GM06990 (cell line): ENCODE results near the gene ADAMTS14.
"Not testable (repeated sequence)": the region's sequence is repeated elsewhere in the genome, so short reads cannot be mapped to it uniquely, and the experiment has no call there.

Experiments
- DNase-seq: peaks from one replicate; pipeline ENCODE4 v3.0.0-alpha.2; 2011; ENCODE audit not compliant: insufficient read length; ENCODE audit errors: extremely low read depth
- H3K27me3 ChIP-seq: replicated peaks from 2 replicates; pipeline ENCODE4 v1.6.0; 2011; ENCODE audit warnings: low read length; ENCODE audit not compliant: control insufficient read depth, insufficient read depth
- H3K36me3 ChIP-seq: 2 replicates; pipeline ENCODE4 v1.5.1; 2011; ENCODE audit warnings: low read length; ENCODE audit not compliant: control insufficient read depth, insufficient read depth
- H3K4me3 ChIP-seq: replicated peaks from 2 replicates; pipeline ENCODE4 v1.5.1; 2011; ENCODE audit warnings: low read depth, mild to moderate bottlenecking, control low read depth, low read length
- TF ChIP-seq, protein P1 (sequence below): IDR thresholded peaks from 2 replicates; pipeline ENCODE4 v1.5.1; 2011; ENCODE audit warnings: low read length, control low read depth, mild to moderate bottlenecking, inconsistent platforms; ENCODE audit not compliant: insufficient read depth, poor library complexity, severe bottlenecking

Gene ADAMTS14

DNA sequence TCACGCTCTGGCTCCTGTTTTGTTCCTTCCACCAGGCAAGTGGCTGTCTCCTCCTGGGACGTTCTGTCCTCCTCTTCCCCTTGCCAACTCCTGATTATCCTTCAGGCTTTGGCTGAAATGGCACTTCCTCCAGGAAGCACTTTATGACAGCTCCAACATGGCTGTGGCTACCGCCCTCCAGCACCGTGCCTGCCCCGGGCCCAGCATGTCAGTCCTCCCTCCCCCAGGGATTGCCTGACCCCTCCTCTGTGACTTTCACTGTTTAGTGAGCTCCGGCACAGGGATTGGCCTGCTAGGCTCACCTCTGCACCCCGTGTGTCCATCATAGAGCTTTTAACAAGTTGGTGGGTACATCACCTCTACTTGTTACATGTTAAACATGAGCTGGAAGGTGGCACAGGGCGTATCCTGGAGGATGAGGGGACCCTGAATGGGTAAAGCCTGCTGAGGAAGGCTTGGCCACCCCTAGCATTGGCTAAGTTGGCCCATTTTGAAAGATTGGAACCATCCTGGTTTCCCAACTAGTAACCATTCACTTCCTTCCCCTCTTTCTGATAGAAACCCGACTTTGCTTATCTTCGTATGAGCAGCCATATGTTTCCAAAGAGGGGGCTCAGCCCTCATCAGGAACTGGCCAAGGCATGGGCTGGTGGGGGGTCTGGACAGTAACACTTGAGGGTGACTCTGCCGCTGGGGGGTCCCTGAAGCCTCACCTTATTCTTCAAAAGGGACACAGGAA, 10.5 kb upstream of the ADAMTS14 start:
- Histone ChIP-seq H3K27me3 (no peaks in the 10 kb centered on the region), H3K36me3 (no peaks in the 10 kb centered on the region), H3K4me3 (no peak overlapping the region)
- TF ChIP-seq, protein P1, sequence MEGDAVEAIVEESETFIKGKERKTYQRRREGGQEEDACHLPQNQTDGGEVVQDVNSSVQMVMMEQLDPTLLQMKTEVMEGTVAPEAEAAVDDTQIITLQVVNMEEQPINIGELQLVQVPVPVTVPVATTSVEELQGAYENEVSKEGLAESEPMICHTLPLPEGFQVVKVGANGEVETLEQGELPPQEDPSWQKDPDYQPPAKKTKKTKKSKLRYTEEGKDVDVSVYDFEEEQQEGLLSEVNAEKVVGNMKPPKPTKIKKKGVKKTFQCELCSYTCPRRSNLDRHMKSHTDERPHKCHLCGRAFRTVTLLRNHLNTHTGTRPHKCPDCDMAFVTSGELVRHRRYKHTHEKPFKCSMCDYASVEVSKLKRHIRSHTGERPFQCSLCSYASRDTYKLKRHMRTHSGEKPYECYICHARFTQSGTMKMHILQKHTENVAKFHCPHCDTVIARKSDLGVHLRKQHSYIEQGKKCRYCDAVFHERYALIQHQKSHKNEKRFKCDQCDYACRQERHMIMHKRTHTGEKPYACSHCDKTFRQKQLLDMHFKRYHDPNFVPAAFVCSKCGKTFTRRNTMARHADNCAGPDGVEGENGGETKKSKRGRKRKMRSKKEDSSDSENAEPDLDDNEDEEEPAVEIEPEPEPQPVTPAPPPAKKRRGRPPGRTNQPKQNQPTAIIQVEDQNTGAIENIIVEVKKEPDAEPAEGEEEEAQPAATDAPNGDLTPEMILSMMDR: no peak
- DNase-seq: no peak

DNA sequence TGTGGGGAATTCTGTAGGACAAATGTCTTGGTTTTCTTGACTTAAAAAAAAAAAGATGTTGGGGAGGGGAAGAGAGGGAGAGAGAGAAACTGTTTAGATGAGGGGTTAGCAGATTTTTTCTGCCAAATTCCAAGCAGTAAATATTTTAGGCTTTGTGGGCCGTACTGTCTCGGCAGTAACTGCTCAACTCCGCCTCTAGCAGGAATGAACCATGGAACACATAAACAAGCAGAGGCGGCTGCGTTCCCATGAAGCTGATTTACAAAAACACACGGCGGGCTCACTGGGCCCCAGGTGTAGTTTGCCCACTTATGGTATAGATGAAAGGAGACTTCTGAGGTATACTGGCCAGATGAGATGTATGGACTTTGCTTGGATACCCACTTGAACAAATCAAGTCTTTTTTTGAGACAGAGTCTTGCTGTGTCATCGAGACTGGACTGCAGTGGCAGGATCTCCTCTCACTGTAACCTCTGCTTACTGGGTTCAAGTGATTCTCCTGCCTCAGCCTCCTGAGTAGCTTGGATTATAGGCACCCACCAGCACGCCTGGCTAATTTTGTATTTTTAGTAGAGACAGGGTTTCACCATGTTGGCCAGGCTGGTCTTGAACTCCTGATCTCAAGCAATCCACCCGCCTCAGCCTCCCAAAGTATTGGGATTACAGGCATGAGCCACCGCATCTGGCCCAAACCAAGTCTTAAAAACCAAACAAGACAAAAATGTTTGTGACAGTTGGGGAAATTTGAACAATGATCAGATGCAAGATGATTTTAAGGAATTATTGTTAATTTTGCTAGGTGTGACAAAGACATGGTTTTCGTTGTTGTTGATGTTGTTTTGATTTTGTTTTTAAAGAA, 9.7 kb upstream of the ADAMTS14 start:
- no peak for DNase-seq
- Histone ChIP-seq H3K4me3 (no peak overlapping the region), H3K36me3 (no peaks in the 10 kb centered on the region), H3K27me3 (no peaks in the 10 kb centered on the region)
- TF ChIP-seq, protein P1: no peak

DNA sequence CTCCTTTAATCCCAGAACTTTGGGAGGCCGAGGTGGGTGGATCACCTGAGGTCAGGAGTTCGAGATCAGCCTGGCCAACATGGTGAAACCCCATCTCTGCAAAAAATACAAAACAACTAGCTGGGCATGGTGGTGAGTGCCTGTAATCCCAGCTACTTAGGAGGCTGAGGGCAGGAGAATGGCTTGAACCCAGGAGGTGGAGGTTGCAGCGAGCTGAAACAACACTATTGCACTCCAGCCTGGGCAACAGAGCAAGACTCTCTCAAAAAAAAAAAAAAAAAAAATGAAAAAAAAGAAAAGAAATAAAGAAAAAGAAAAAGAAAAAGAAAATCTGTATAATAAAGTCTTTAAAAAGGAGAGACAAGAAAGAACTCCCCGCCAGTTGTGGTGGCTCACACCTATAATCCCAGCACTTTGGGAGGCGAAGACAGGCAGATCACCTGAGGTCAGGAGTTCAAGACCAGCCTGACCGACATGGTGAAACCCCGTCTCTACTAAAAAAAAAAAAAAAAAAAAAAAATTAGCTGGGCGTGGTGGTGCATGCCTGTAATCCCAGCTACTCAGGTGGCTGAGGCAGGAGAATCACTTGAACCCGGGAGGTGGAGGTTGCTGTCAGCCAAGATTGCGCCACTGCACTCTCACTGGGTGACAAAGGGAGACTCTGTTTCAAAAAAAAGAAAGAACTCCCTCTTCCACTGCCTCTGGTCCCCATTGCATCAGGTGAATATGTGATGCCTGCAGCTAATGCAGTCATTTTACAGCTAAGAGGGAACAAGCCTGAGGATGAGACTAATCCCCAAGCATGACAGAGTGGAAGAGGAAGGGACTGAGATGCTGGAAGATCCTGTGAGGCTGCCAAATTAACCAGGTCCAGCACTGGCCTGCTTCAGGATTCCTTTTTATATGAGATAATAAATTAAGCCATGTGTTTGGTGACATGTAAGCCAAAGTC, 8.6 kb upstream of the ADAMTS14 start:
- H3K4me3 ChIP-seq, H3K36me3 ChIP-seq, H3K27me3 ChIP-seq, DNase-seq: not testable (repeated sequence)

DNA sequence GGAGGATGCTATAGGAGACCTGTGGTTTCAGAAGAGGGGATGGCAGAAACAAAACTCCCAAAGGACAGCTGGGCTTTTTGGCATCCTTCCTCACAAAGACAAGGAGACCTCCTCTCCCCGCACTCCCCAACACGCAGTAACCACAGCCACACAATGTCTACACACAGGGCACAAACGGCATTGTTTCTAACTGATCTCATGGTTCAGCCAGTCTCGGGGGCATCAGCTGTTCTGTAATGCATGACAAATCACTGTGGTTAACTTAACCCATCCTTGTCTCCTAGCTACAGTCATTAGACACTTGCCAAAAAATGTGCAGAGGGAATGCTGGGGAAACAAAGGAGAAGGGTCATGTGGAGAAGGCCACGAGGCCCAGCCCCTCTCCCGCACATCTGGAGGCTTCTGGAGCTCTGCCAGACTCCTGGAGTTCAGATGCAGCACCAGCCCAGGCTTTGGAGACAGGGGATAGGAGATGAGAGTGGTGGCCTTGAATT, 7.6 kb upstream of the ADAMTS14 start:
- H3K4me3 ChIP-seq: no peak overlapping the region

DNA sequence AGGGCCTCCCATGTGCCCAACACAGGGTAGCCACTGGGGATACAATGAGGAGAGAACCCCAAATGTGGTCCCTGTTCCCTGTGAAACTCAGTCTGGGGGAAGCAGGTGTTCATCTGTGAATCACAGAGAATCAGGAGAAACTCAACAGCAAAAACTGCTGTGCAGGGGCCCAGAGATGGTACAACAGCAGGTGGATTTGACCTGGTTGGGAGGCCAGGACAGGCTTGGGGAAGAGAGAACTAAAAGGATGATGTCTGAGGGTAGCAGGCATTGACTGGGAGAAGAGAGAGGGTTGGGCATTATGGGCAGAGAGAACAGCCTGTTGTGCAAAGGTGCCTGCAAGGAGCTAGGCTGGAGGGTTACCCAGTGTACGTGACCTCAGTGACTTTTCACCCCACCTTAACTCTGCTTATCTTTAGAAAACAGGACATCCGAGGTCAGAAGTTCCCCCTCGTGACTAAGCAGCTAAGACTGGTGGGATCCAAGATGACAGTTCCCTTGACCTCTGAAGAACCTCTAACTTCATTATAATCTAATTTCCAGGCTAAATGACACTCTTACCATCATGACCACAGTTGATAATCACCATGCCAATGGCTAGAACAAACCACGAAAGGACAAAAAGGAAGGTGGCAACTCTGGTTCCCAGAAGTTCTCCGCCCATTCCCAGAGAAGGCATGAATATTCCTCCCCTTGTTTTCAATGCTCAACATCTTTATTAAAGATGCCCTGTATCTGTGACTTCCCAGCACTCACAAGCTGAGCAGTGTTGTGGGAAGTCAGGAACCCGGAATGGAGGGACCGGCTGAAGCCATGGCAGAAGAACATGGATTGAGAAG, 5.1 kb upstream of the ADAMTS14 start:
- no peaks in the 10 kb centered on the region; the same call in none of the 2 replicates for H3K27me3 ChIP-seq
- H3K4me3 ChIP-seq: no peak overlapping the region
- TF ChIP-seq, protein P1: no peak
- H3K36me3 ChIP-seq: no peaks in the 10 kb centered on the region
- DNase-seq: no peak

More for the DNA sequence above, 7.6 kb upstream of the ADAMTS14 start:
- no peak for DNase-seq
- H3K27me3 ChIP-seq: no peaks in the 10 kb centered on the region; the same call in 1 of the 2 replicates
- TF ChIP-seq, protein P1: no peak
- no peaks in the 10 kb centered on the region for H3K36me3 ChIP-seq

DNA sequence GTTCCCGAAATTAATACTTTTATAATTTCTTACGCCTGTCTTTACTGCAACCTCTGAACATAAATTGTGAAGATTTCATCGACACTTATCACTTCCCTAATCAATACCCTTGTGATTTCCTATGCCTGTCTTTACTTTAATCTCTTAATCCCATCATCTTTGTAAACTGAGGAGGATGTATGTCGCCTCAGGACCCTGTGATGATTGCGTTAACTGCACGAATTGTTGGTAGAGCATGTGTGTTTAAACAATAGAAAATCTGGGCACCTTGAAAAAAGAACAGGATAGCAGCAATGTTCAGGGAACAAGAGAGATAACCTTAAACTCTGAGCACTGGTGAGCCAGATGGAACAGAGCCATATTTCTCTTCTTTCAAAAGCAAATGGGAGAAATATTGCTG, 4.5 kb upstream of the ADAMTS14 start:
- not testable (repeated sequence) for H3K27me3 ChIP-seq, DNase-seq, H3K4me3 ChIP-seq, H3K36me3 ChIP-seq
